Astrocyte of the cerebellum (primary cell): ENCODE data around the gene OR11A1.

Experiments
- DNase-seq: peaks from one replicate; pipeline ENCODE4 v3.0.0-alpha.2; 2011; ENCODE audit warnings: low read depth
- H3K4me3 ChIP-seq: 2 replicates; pipeline ENCODE4 v1.5.1; 2011; ENCODE audit warnings: mild to moderate bottlenecking, low read depth, low read length, moderate library complexity
- CTCF ChIP-seq: IDR thresholded peaks from 2 replicates; pipeline ENCODE4 v1.5.1; 2012; ENCODE audit warnings: low read length, low read depth, moderate library complexity, mild to moderate bottlenecking; ENCODE audit errors: missing control alignments
- in situ Hi-C: cut with HindIII; loops from 2 replicates; pipeline ENCODE4 v1.10.0; 2017; ENCODE audit warnings: low sequenced_read_pairs

OR11A1 gene

DNA sequence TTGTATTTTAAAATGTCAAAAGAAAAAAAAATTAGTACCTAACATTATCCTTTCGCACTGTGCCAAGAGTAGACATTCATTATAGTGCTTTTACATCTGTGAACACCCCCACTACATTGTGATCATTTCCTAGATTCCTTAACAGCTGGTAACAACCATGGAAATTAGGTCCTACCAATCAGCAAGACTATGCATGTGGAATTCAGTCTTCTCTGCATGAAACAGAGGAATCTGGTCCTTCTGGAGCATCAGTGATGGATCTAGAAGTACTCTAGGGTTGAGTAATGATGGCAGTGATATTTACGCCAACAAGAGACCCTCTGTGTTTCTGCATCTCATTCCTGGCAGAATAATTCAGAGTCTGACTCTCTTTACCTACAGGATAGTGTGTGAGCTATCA lies 32.7 kb downstream of the OR11A1 start:
- TF ChIP-seq CTCF = no peak
- in situ Hi-C loops = no loop called here
- H3K4me3 ChIP-seq = no peak overlapping the region
- DNase-seq = no peak

DNA sequence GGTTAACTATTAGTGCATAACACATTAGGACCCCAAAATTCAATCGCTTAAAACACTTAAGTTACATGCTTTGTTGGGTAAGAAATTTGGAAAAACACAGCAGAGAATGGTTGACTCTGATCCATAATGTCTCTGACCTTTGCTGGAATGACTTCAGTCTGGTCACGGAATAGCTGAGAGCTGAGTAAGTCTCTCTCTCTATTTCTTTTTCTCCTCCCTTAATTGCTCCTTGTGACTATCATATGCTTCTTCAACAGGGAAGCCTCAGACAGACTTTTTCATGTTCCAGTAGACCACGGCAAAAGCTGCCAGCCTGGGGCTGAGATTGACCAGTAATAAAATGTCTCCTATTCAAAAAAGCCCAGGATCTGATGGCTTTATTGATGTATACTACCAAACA lies 37.4 kb downstream of the OR11A1 start:
- DNase-seq = no peak
- H3K4me3 ChIP-seq = no peak overlapping the region
- no peak for TF ChIP-seq CTCF
- in situ Hi-C loops = no loop called here

- no peak within 1 kb of the TSS for H3K4me3 ChIP-seq
- no peak for DNase-seq
- in situ Hi-C loops = no loop called here
- no peak for TF ChIP-seq CTCF
Observed at GRCh38 chr6:29414588-29414987, 42.3 kb downstream of the OR11A1 start, which contains the start of gene OR12D1. TSS of gene OR12D1 (plus strand) at chr6:29414928.

GRCh38 chr6:29403801-29404200 lies 53.1 kb downstream of the OR11A1 start:
- in situ Hi-C loops = no loop called here
- H3K4me3 ChIP-seq = no peak overlapping the region
- no peak for DNase-seq
- no peak for TF ChIP-seq CTCF

DNA sequence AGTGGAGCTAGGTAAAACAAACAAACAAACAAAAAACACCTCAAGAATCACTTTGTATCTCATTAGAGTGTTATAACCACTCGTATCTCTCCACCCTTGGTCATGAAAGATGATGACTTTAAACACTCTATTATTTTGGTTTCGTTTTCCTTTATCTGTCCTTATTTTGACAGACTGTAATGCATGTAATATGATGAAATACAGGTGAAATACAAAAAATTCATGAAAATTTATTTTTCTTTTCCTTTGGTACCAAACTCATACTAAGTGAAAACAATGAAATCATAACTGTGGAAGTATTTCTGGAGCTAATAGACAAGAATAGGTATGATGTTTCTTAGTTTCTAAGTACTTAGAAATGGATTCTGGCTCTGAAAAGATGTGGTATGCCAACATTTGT lies 57.3 kb downstream of the OR11A1 start:
- in situ Hi-C loops = no loop called here
- TF ChIP-seq CTCF = no peak
- no peak overlapping the region for H3K4me3 ChIP-seq
- no peak for DNase-seq

GRCh38 chr6:29395331-29395730 lies 61.5 kb downstream of the OR11A1 start, which contains the start of gene OR12D2:
TSS of gene OR12D2 (plus strand) at chr6:29395631. CDS start at chr6:29396700, 1,069 bp downstream.
- in situ Hi-C loops = no loop called here
- no peak within 1 kb of the TSS for H3K4me3 ChIP-seq
- TF ChIP-seq CTCF = no peak
- DNase-seq = no peak

DNA sequence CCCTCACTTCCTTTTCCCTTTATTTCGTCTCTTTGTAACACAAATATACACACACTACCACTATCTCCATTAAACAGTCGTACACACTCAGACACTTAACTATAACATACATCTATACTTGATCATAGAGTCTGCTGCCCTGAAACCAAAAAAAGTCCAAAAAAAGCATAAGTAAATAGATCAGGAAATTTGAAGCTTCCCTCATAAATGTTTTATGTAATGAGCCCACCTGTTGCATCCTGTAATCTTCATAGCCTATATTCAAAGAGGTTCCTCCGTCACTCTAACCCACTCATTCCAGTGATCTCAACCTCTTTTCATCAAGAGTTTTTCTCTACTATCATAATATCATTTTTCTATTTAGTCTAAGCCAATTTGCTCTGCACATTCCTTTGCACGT lies 68.3 kb downstream of the OR11A1 start:
- H3K4me3 ChIP-seq = no peak overlapping the region
- no peak for TF ChIP-seq CTCF
- no peak for DNase-seq
- in situ Hi-C loops = no loop called here
